Body of pancreas (tissue), 4 donors: Measurements from ENCODE around the gene SPOCD1. TPM values are rescaled to one million over a fixed set of nuclear protein-coding genes. Genes with fewer than 3 reads are reported as not detected.

Source experiments
- ATAC-seq: fragments of 150-250 bp; one replicate; pipeline ENCODE4 v1.9.1; 2016
- DNase-seq, 4 donors: peaks; one replicate each; pipeline ENCODE4 v3.0.0-alpha.2; 2019
- H3K27ac ChIP-seq, 4 donors: fragments of 200-600 bp; sonication (generic); 1 replicate in 3 of 4; 2 replicates in 1 of 4; pipeline versions ENCODE4 v1.5.1 to v1.6.1; 2016 to 2019; ENCODE audit warnings: mild to moderate bottlenecking in 1 of 4, mixed read lengths in 1 of 4, moderate library complexity in 1 of 4
- H3K27me3 ChIP-seq, 2 donors: fragments of 200-600 bp; sonication (generic); one replicate each; pipeline ENCODE4 v1.6.0; 2016; ENCODE audit warnings: mild to moderate bottlenecking in 1 of 2
- H3K36me3 ChIP-seq, 2 donors: fragments of 200-600 bp; sonication (generic); replicated peaks in 1 of 2; 2 replicates each; pipeline ENCODE4 v1.5.1; 2016; ENCODE audit warnings: low read depth in 2 of 2; ENCODE audit not compliant: insufficient read depth in 1 of 2
- H3K4me1 ChIP-seq: fragments of 200-600 bp; sonication (generic); one replicate; pipeline ENCODE4 v1.6.0; 2016
- H3K4me3 ChIP-seq, 2 donors: fragments of 200-600 bp; sonication (generic); 1 replicate in 1 of 2; 2 replicates in 1 of 2; pipeline ENCODE4 v1.5.1; 2016 to 2019
- H3K9me3 ChIP-seq, 3 donors: fragments of 200-600 bp; sonication (generic); 1 replicate in 2 of 3; 2 replicates in 1 of 3; pipeline ENCODE4 v1.5.1; 2016
- CTCF ChIP-seq, 7 experiments: fragments of 450-650 bp in 4 of 7; fragments of 200-600 bp in 3 of 7; sonication (generic) in 3 of 7; IDR thresholded peaks; one replicate each; pipeline ENCODE4 v1.5.1; 2016 to 2019; ENCODE audit warnings: antibody characterized with exemption in 7 of 7
- POLR2A ChIP-seq, 3 donors: fragments of 450-650 bp; IDR thresholded peaks; one replicate each; pipeline ENCODE4 v1.6.1; 2016; ENCODE audit warnings: antibody characterized with exemption in 3 of 3, mild to moderate bottlenecking in 2 of 3
- WGBS, 2 donors: methylation state at CpG; one replicate each; pipeline ENCODE4 v1.1.5; 2017; 5-methylcytosine and 5-hydroxymethylcytosine counted together
- intact Hi-C: fragments of 100-400 bp; cut with DNase I; formaldehyde crosslinking; loops from one replicate; pipeline ENCODE4 v1.15.1; 2023
- total RNA-seq, 2 donors: library from RNA; depleted of rRNA; stranded (reverse); fragments of >200 nt; gene quantifications; one replicate each; pipeline ENCODE4 v1.1.0, GENCODE V29; 2016

SPOCD1 gene
- total RNA-seq, 2 donors from 2014 or later: 0.26 TPM; not detected in 1

GRCh38 chr1:31799895-31800673 lies 15.7 kb downstream of the SPOCD1 start:
- ATAC-seq (no peak), DNase-seq (no peak)
- Histone ChIP-seq H3K36me3 (no peaks in the 10 kb centered on the region), H3K27me3 (no peaks in the 10 kb centered on the region), H3K27ac (no peak overlapping the region), H3K4me3 (no peak overlapping the region), H3K9me3 (no peaks in the 10 kb centered on the region), H3K4me1 (no peaks in the 10 kb centered on the region)
- TF ChIP-seq POLR2A (IDR thresholded peaks at IDR 0.05) (no peak), CTCF (IDR thresholded peaks at IDR 0.05) (no peak)
- 83 to 90% methylated on average over 9 to 14 of the region's 16 CpGs for WGBS, 2 donors
- intact Hi-C loops: no loop called here

- Histone ChIP-seq H3K27ac (no peak overlapping the region), H3K4me3 (no peak overlapping the region), H3K4me1 (no peaks in the 10 kb centered on the region), H3K36me3 (no peaks in the 10 kb centered on the region), H3K9me3 (no peaks in the 10 kb centered on the region), H3K27me3 (no peaks in the 10 kb centered on the region)
- intact Hi-C loops: no loop called here
- DNase-seq (no peak), ATAC-seq (no peak)
- WGBS, 2 donors: 83 to 85% methylated on average over 5 to 9 of the region's 9 CpGs
- no peak for TF ChIP-seq CTCF (IDR thresholded peaks at IDR 0.05)
- TF ChIP-seq POLR2A (IDR thresholded peaks at IDR 0.05): no peak
Observed at GRCh38 chr1:31799196-31799894, 16.5 kb downstream of the SPOCD1 start.

GRCh38 chr1:31798433-31799195 lies 17.2 kb downstream of the SPOCD1 start:
- Histone ChIP-seq H3K27ac (no peak overlapping the region), H3K4me3 (no peak overlapping the region), H3K36me3 (no peaks in the 10 kb centered on the region), H3K4me1 (no peaks in the 10 kb centered on the region), H3K27me3 (no peaks in the 10 kb centered on the region), H3K9me3 (no peaks in the 10 kb centered on the region)
- intact Hi-C loops: no loop called here
- TF ChIP-seq POLR2A (IDR thresholded peaks at IDR 0.05) (no peak), CTCF (IDR thresholded peaks at IDR 0.05) (no peak)
- ATAC-seq (no peak), DNase-seq (no peak)
- 61 to 63% methylated on average over 11 to 17 of the region's 17 CpGs for WGBS, 2 donors

GRCh38 chr1:31798086-31798432 lies 17.8 kb downstream of the SPOCD1 start:
- intact Hi-C loops: no loop called here
- no peak for DNase-seq
- 55 to 59% methylated on average over 8 of the region's 8 CpGs for WGBS, 2 donors

More at GRCh38 chr1:31798086-31798432, 17.8 kb downstream of the SPOCD1 start:
- ATAC-seq: no peak
- no peaks in the 10 kb centered on the region for H3K4me1 ChIP-seq
- no peaks in the 10 kb centered on the region for H3K36me3 ChIP-seq
- TF ChIP-seq POLR2A (IDR thresholded peaks at IDR 0.05) (no peak), CTCF (IDR thresholded peaks at IDR 0.05) (no peak)
- H3K9me3 ChIP-seq: no peaks in the 10 kb centered on the region
- no peak overlapping the region for H3K4me3 ChIP-seq
- no peaks in the 10 kb centered on the region for H3K27me3 ChIP-seq
- no peak overlapping the region for H3K27ac ChIP-seq
